ENCODE measurements around the gene NNAT.
"Not testable (repeated sequence)": the region's sequence is repeated elsewhere in the genome, so short reads cannot be mapped to it uniquely, and the experiment has no call there.

The NNAT gene

DNA sequence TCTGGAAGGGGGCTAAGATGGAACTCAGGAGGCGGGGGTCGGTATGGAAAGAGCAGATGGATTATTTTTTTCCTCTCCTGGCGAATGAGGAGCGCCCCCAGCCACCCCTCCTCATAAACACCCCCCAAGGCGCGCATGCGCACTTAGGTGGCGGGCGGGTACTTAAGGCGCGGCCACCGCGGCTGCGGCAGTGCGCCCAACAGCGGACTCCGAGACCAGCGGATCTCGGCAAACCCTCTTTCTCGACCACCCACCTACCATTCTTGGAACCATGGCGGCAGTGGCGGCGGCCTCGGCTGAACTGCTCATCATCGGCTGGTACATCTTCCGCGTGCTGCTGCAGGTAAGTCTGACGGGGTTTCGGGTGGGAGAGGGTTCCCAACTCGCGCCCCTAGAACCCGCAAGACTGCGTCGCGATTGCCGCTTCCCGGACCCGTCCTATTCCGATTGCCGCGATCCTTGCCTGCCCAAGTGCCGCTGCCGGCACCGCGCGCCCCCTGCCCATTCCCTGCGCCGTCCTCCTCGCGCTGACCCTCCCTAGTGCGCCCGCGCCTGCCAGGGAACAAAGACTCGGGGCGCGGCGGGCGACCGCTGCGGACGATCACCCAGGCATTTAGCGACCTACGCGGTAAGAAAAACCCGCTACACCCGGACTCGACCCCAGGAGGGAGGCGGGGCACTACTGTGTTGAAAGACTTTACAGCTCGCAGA lies at the start of gene NNAT:
TSS of gene NNAT (plus strand) at position 190 of the 711 bp plus-strand sequence. CDS start at position 272, 82 bp downstream.
- no peak for DNase-seq

- DNase-seq, result no peak
Observed at GRCh38 chr20:37471741-37472235, 49.3 kb upstream of the NNAT start.

DNA sequence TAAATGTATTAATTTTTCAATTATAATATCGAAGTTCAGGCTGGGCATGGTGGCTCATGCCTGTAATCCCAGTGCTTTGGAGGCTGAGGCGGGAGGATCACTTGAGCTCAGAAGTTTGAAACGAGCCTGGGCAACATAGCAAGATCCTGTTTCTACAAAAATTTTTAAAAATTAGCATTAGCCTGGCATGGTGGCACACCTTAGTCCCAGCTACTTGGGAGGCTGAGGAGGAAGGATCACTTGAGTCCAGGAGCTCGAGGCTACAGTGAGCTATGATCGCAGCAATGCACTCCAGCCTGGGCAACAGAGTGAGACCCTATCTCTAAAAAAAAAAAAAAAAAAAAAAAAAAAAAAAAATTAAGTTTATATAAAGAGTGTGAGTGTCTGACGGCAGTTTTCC lies 48.6 kb upstream of the NNAT start:
- DNase-seq, result not testable (repeated sequence)

DNA sequence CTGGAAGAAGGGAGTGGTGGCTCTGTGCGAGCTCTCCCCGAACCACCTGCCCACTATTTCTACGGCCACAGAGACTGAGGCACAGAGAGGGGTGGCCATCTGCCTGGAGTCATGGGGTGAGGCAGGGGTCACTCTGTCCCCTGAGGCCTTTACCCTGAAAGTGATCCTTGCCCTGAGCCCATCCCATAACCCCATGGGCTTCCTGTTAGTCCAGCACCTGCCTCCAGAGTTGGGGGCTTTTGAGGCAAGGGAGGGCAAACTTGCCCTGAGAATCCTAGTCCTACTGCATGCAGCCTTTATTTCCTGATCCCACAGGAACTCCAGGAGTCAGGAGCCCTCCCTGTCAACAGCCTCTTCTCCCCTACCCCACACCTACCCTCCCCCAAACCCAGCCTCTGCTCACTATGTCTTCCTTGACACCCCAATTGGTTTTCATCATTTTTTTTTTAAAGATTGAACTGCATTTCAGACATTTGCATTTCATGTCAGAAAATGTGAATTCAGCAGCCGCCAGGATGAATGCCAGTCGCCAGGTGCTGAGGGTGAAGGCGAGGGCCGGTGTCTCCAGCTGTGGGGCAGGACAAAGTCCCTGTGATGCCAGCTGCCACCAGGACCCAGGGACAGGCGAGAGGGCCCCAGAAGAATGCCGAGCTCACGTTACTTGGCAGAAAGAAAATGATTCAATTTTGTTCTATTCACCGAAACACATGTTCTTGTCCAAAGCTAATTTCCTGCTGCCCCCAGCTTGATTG lies 47.6 kb upstream of the NNAT start:
- no peak for DNase-seq

DNA sequence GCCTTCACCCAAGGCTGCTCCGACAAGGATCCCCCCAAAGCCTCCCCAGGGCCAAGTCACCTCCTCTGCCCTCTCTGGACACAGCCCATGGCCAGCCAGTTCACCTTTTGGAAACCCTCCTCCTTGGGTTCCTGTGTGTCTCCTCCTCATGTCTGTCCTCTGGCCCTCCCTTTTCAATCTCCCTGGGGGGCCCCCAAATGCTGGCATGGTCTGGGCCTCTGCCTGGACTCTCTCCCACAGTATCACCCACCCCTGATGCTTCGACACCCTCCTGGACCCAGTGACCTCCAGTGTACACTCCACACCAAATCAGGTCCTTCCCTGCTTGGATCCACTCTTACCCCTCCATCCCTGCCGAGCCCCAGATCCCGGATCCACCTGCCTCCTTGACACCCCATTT lies 46.7 kb upstream of the NNAT start:
- DNase-seq, result no peak

- no peak for DNase-seq
Observed at GRCh38 chr20:37475252-37475651, 45.8 kb upstream of the NNAT start.

DNA sequence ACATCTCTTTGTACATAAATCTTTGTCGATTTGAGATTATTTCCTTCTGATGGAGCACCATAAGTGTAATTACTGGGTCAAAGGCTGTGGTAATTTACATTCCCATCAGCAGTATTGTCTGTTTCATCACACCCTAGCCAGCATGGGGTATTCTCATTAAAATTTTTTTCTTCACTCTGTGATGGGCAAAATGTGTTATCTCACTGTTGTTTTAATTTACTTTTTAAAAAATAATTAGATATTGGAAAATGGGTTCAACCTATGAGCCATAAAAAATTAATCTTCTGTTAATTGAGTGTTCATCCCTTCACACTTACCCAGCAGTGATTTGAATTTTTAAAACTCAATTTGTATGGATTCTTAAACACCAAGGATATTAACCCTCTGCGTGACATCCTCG lies 44.0 kb upstream of the NNAT start:
- DNase-seq, result no peak

- no peak for DNase-seq
Observed at GRCh38 chr20:37479266-37479665, 41.8 kb upstream of the NNAT start.

- DNase-seq, result no peak
Observed at GRCh38 chr20:37479925-37480691, 40.9 kb upstream of the NNAT start.

- DNase-seq, result no peak
Observed at GRCh38 chr20:37480919-37481318, 40.1 kb upstream of the NNAT start.

DNA sequence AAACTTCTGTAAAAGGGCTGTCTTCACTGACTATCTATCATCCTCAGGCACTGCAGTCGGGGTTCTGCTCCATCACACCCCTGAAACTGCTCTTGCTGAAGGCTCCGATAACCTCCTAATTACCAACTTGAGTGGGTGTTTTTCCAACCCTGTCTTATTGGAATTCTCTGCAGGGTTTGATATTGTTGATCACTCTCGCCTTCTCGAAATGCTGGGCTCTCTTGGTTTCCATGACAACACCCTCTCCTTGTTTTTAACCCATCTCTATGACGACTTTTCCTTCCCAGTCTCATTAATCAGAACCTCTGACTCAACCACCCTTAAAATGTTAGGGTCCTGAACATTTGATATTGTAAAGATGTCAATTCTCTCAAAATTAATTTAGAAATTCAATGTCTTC lies 39.4 kb upstream of the NNAT start:
- DNase-seq, result no peak

- no peak for DNase-seq
Observed at GRCh38 chr20:37484331-37484730, 36.7 kb upstream of the NNAT start.

DNA sequence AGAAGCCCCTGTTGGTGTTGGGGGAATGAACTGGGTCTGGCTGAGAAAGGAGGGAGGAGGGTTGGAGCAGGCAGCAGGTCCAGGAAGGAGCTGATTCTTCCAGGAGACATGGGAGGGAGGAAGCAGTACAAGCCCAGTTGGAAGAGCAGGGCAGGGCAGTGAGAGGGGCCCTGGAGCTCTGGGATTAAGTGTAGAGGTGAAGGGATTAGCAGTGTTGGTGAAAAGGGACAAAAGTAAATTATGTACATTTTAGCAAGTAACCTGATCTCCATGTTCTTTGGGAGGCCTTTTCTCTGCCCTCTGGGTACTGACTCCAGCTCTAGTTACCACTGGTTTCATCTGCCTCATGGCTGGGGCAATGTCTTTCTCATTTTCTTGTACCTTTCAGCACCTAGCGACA lies 34.8 kb upstream of the NNAT start:
- not testable (repeated sequence) for DNase-seq

DNA sequence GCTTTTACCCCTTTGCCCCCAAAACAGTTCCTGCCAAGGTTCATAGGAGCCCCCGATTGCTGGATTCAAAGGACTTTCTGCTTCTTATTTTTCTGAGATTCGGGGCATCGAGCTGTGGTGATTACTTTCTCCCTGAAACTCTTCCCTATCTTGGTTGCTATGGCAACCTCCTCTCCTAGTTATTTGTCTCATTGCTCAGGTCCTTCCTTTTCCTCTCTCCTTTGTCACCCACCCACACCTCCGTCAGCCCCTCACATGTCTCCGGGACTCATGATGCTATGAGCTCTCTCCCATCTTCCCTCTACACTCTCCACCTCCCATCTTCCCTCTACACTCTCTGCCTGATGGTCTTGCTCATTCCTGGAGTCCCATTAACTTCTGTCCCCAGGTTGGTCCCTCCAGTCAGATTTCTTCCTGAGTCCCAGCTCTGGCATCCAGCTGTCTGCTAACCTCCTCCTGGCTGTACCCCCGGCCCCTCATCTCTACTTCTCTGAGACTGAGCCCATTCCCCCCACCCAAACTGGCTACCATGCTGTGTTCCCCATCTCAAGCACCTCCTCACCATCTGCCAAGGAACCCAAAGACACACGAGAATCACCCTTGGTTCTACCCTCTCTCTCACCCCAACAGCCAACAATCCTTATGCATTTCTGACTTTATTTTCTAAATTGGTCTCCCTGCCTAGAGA lies 30.2 kb upstream of the NNAT start:
- no peak for DNase-seq

DNA sequence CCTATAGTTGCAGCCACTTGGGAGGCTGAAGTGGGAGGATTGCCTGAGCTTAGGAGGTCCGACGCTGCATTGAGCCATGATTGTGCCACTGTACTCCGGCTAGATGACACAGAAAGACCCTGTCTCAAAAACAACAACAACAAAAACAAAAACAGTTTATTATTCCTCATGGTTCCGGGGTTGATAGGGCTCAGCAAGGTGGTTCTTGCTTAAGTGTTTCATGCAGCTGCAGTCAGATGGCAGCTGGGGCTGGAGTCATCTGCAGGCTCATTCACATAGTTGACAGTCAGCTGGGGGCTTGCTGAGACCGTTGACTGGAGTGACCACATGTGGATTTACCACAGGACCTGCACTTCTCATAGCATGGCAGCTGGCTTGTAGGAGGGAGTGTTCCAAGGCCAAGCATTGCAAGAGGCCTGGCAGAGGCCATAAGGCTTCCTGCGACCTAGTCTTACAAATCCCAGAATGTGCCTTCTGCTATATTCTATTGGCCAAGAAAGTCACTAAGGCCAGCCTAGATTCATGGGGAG lies 28.9 kb upstream of the NNAT start:
- no peak for DNase-seq

GRCh38 chr20:37492945-37493344 lies 28.1 kb upstream of the NNAT start:
- DNase-seq, result no peak

DNA sequence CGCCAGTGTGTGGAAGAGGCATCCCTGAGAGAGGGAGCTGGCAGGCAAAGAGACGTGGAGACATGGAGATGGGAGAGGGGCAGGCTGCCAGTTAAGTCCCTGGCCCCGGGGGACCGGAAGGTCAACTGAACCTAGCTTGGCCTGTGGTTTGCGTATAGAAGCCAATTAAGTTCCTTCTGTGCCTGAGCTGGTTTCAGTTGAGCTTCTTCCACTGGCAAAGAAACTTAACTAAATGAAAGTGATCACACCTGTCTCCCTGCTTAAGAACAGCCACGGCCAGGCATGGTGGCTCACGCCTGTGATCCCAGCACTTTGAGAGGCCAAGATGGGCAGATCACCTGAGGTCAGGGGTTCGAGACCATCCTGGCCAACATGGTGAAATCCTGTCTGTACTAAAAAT lies 26.7 kb upstream of the NNAT start:
- DNase-seq, result no peak

GRCh38 chr20:37494796-37495195 lies 26.3 kb upstream of the NNAT start:
- DNase-seq, result no peak

- no peak for DNase-seq
Observed at GRCh38 chr20:37498066-37498665, 22.9 kb upstream of the NNAT start.

GRCh38 chr20:37500311-37500710 lies 20.7 kb upstream of the NNAT start:
- DNase-seq, result no peak

DNA sequence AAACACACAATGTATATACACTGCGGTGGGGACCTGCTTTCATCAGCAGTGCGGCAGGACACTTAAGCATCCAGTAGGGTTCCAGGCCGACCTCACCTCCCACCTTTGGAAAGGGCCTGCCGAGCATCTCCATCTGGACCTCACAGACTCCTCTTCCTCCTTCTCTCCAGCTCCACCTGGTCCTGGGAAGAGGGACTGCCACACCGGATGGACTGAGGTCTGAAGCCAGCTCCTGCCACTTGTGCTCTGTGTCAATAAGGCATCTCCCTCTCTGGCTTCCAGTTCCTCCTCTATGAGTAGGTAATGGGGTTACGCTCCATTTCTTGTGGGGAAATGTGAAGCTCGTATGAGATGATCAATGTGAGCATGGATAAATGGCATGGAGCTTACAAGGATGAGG lies 19.1 kb upstream of the NNAT start:
- DNase-seq, result no peak

DNA sequence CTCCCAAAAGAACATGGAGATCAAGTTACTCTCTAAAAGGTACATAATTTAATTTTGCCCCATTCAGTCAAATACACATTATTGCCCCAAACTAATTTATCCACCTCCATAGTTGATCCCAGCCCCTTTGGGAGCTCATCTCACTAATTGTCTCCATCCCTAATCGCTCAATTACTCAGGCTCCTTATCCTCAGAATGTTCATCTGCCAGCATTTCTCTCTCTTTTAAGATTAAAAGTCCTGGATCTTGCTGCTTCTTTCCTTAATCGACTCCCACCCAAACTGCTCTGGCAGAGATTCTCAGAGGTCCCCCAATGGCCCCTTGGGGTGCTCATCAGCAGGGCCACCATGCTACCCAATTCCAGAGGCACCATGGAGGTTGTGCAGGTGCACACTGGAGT lies 18.4 kb upstream of the NNAT start:
- no peak for DNase-seq
